ENCODE data around the gene TFPT. TPM values are rescaled to one million over a fixed set of nuclear protein-coding genes. Genes with fewer than 3 reads are reported as not detected.

Gene TFPT
- total and polyA plus RNA-seq, 2 donors from 2014 or later: 19.2 to 31.6 TPM

DNA sequence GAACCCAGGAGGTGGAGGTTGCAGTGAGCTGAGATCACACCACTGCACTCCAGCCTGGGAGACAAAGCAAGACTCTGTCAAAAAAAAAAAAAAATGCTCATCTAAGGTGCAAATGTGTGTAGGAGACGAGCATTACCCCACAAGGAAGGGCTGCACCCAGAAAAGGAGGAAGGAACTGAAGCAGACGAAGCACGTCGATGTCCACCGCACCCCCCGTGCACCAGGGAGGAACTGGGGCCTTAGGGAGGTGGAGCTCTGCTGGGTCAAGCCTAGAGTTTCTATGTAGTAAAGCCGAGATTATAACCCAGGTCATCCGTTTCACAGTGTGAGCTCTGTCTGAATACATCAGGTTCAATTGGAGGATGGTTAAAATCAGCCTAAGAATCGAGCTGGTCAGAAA, 52.8 kb downstream of the TFPT start:
- no peaks in the 10 kb centered on the region for H3K9me3 ChIP-seq (ENCODE audit: control insufficient read depth in 2 of 3, insufficient read depth in 1 of 3, low read length in 3 of 3)

More for the DNA sequence above, 52.8 kb downstream of the TFPT start:
- FAIRE-seq: no peak
- Histone ChIP-seq H3K36me3 (ENCODE audit: control insufficient read depth in 2 of 3, insufficient read depth in 3 of 3, low read length in 3 of 3) (no peaks in the 10 kb centered on the region), H3K4me3 (ENCODE audit: low read length in 3 of 3) (no peak overlapping the region), H3K27ac (ENCODE audit: low read depth in 2 of 2, low read length in 2 of 2) (no peak overlapping the region), H3K9ac (ENCODE audit: low read length in 3 of 3) (no peak overlapping the region), H3K27me3 (ENCODE audit: control insufficient read depth, insufficient read depth, low read length) (no peaks in the 10 kb centered on the region), H3K4me1 (ENCODE audit: control insufficient read depth in 2 of 3, insufficient read depth in 2 of 3, low read depth in 1 of 3, low read length in 3 of 3) (no peaks in the 10 kb centered on the region)
- TF ChIP-seq, protein P1, sequence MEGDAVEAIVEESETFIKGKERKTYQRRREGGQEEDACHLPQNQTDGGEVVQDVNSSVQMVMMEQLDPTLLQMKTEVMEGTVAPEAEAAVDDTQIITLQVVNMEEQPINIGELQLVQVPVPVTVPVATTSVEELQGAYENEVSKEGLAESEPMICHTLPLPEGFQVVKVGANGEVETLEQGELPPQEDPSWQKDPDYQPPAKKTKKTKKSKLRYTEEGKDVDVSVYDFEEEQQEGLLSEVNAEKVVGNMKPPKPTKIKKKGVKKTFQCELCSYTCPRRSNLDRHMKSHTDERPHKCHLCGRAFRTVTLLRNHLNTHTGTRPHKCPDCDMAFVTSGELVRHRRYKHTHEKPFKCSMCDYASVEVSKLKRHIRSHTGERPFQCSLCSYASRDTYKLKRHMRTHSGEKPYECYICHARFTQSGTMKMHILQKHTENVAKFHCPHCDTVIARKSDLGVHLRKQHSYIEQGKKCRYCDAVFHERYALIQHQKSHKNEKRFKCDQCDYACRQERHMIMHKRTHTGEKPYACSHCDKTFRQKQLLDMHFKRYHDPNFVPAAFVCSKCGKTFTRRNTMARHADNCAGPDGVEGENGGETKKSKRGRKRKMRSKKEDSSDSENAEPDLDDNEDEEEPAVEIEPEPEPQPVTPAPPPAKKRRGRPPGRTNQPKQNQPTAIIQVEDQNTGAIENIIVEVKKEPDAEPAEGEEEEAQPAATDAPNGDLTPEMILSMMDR (IDR thresholded peaks at IDR 0.05; ENCODE audit: borderline replicate concordance, extremely low read depth, insufficient read depth): no peak
- peak in 1 of 5 donors; percentile 23 for DNase-seq
- intact Hi-C loops (cut with DNase I): no loop called here

Other genes with a start within 250 kb of the TFPT start
- 90.3 TPM for gene MYADM, start 247.8 kb downstream of the TFPT start, total RNA-seq
- gene MYADM, start 247.8 kb downstream of the TFPT start, polyA plus RNA-seq (ENCODE audit: insufficient read depth, low read depth, low replicate concordance): 13.1 TPM
- not detected for gene PRKCG, start 233.5 kb downstream of the TFPT start, total RNA-seq
- gene PRKCG, start 233.5 kb downstream of the TFPT start, polyA plus RNA-seq (ENCODE audit: insufficient read depth, low read depth, low replicate concordance): not detected
- not detected for gene CACNG7, start 206.4 kb downstream of the TFPT start, total RNA-seq
- not detected for gene CACNG7, start 206.4 kb downstream of the TFPT start, polyA plus RNA-seq (ENCODE audit: insufficient read depth, low read depth, low replicate concordance)
- gene CACNG8, start 152.7 kb downstream of the TFPT start, total RNA-seq: 0.03 TPM
- not detected for gene CACNG8, start 152.7 kb downstream of the TFPT start, polyA plus RNA-seq (ENCODE audit: insufficient read depth, low read depth, low replicate concordance)
- gene CACNG6, start 124.0 kb downstream of the TFPT start, total RNA-seq: not detected
- not detected for gene CACNG6, start 124.0 kb downstream of the TFPT start, polyA plus RNA-seq (ENCODE audit: insufficient read depth, low read depth, low replicate concordance)
- 0.35 TPM for gene VSTM1, start 51.8 kb downstream of the TFPT start, total RNA-seq
- gene VSTM1, start 51.8 kb downstream of the TFPT start, polyA plus RNA-seq (ENCODE audit: insufficient read depth, low read depth, low replicate concordance): 1.0 TPM
- gene TARM1, start 34.3 kb downstream of the TFPT start, total RNA-seq: not detected
- gene TARM1, start 34.3 kb downstream of the TFPT start, polyA plus RNA-seq (ENCODE audit: insufficient read depth, low read depth, low replicate concordance): not detected
- gene OSCAR, start 14.9 kb downstream of the TFPT start, total RNA-seq: 5.1 TPM
- 0.77 TPM for gene OSCAR, start 14.9 kb downstream of the TFPT start, polyA plus RNA-seq (ENCODE audit: insufficient read depth, low read depth, low replicate concordance)
- 132 TPM for gene NDUFA3, start 12.8 kb downstream of the TFPT start, total RNA-seq
- gene NDUFA3, start 12.8 kb downstream of the TFPT start, polyA plus RNA-seq (ENCODE audit: insufficient read depth, low read depth, low replicate concordance): 1,006 TPM
- gene PRPF31, start 97 bp upstream of the TFPT start, total RNA-seq: 57.2 TPM
- 55.9 TPM for gene PRPF31, start 97 bp upstream of the TFPT start, polyA plus RNA-seq (ENCODE audit: insufficient read depth, low read depth, low replicate concordance)
- gene CNOT3, start 22.1 kb upstream of the TFPT start, total RNA-seq: 38.1 TPM
- 30.8 TPM for gene CNOT3, start 22.1 kb upstream of the TFPT start, polyA plus RNA-seq (ENCODE audit: insufficient read depth, low read depth, low replicate concordance)
- 8.0 TPM for gene LENG1, start 44.1 kb upstream of the TFPT start, total RNA-seq
- gene LENG1, start 44.1 kb upstream of the TFPT start, polyA plus RNA-seq (ENCODE audit: insufficient read depth, low read depth, low replicate concordance): 12.2 TPM
- gene TMC4, start 57.5 kb upstream of the TFPT start, total RNA-seq: 98.9 TPM
- 64.6 TPM for gene TMC4, start 57.5 kb upstream of the TFPT start, polyA plus RNA-seq (ENCODE audit: insufficient read depth, low read depth, low replicate concordance)
- 64.4 TPM for gene MBOAT7, start 73.9 kb upstream of the TFPT start, total RNA-seq
- 41.6 TPM for gene MBOAT7, start 73.9 kb upstream of the TFPT start, polyA plus RNA-seq (ENCODE audit: insufficient read depth, low read depth, low replicate concordance)
- gene TSEN34, start 75.7 kb upstream of the TFPT start, total RNA-seq: 33.8 TPM
- gene TSEN34, start 75.7 kb upstream of the TFPT start, polyA plus RNA-seq (ENCODE audit: insufficient read depth, low read depth, low replicate concordance): 51.0 TPM
- gene RPS9, start 85.2 kb upstream of the TFPT start, total RNA-seq: 1,209 TPM
- 2,020 TPM for gene RPS9, start 85.2 kb upstream of the TFPT start, polyA plus RNA-seq (ENCODE audit: insufficient read depth, low read depth, low replicate concordance)
- gene LILRB3, start 107.3 kb upstream of the TFPT start, total RNA-seq: 10.0 TPM
- 1.4 TPM for gene LILRB3, start 107.3 kb upstream of the TFPT start, polyA plus RNA-seq (ENCODE audit: insufficient read depth, low read depth, low replicate concordance)
- gene LILRA6, start 127.1 kb upstream of the TFPT start, total RNA-seq: 2.9 TPM
- gene LILRA6, start 127.1 kb upstream of the TFPT start, polyA plus RNA-seq (ENCODE audit: insufficient read depth, low read depth, low replicate concordance): not detected
- gene LILRB5, start 141.6 kb upstream of the TFPT start, total RNA-seq: 5.9 TPM
- gene LILRB5, start 141.6 kb upstream of the TFPT start, polyA plus RNA-seq (ENCODE audit: insufficient read depth, low read depth, low replicate concordance): 1.1 TPM
- gene LILRB2, start 165.5 kb upstream of the TFPT start, total RNA-seq: 11.5 TPM
- 1.9 TPM for gene LILRB2, start 165.5 kb upstream of the TFPT start, polyA plus RNA-seq (ENCODE audit: insufficient read depth, low read depth, low replicate concordance)
- gene LILRA5, start 197.5 kb upstream of the TFPT start, total RNA-seq: 5.9 TPM
- gene LILRA5, start 197.5 kb upstream of the TFPT start, polyA plus RNA-seq (ENCODE audit: insufficient read depth, low read depth, low replicate concordance): 1.4 TPM
- gene LILRA4, start 223.5 kb upstream of the TFPT start, total RNA-seq: 0.69 TPM
- not detected for gene LILRA4, start 223.5 kb upstream of the TFPT start, polyA plus RNA-seq (ENCODE audit: insufficient read depth, low read depth, low replicate concordance)
- 41.9 TPM for gene LAIR1, start 249.3 kb upstream of the TFPT start, total RNA-seq
- gene LAIR1, start 249.3 kb upstream of the TFPT start, polyA plus RNA-seq (ENCODE audit: insufficient read depth, low read depth, low replicate concordance): 4.1 TPM

Measured in kidney (tissue), 14 donors.